DND-41 (cell line): Measurements from ENCODE around the gene NAA80.

ENCODE experiments used
- EZH2 ChIP-seq: IDR thresholded peaks from 3 replicates; pipeline ENCODE4 v1.6.1; 2012; ENCODE audit warnings: borderline replicate concordance, low read depth, mild to moderate bottlenecking, moderate library complexity, low read length, inconsistent platforms; ENCODE audit not compliant: severe bottlenecking
- TF ChIP-seq, protein P1 (sequence below): IDR thresholded peaks from 2 replicates; pipeline ENCODE4 v1.5.1; 2012; ENCODE audit warnings: borderline replicate concordance, low read length, moderate library complexity, mild to moderate bottlenecking; ENCODE audit not compliant: poor library complexity, severe bottlenecking; ENCODE audit errors: extremely low read depth

DNA sequence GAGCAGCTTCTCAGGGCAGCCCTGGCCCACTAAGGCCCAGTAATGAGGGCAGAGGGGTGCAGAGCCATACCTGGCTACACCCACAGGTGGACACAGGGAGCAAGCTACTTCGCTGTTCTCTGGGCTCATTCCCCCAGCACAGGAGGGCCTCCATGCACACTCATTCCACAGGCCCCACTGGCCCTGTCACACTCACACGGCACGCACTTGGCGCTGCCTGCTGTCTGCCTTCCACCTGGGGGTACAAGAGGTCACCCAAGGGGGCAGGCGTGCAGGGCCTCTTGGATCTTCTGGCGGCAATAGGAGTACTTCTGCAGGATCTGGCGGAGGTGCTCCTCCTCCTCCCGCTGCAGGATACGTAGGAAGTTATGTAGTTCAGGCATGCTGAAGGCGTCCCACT lies 31.1 kb upstream of the NAA80 start:
- TF ChIP-seq, protein P1, sequence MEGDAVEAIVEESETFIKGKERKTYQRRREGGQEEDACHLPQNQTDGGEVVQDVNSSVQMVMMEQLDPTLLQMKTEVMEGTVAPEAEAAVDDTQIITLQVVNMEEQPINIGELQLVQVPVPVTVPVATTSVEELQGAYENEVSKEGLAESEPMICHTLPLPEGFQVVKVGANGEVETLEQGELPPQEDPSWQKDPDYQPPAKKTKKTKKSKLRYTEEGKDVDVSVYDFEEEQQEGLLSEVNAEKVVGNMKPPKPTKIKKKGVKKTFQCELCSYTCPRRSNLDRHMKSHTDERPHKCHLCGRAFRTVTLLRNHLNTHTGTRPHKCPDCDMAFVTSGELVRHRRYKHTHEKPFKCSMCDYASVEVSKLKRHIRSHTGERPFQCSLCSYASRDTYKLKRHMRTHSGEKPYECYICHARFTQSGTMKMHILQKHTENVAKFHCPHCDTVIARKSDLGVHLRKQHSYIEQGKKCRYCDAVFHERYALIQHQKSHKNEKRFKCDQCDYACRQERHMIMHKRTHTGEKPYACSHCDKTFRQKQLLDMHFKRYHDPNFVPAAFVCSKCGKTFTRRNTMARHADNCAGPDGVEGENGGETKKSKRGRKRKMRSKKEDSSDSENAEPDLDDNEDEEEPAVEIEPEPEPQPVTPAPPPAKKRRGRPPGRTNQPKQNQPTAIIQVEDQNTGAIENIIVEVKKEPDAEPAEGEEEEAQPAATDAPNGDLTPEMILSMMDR: no peak
- TF ChIP-seq EZH2: no peak
